Endothelial cell of umbilical vein (primary cell): ENCODE results near the gene TOPORS. TPM values are rescaled to one million over a fixed set of nuclear protein-coding genes. Genes with fewer than 3 reads are reported as not detected.

Experiments
- BruUV-seq: library from RNA; stranded (reverse); fragments of 400-500 nt; replicated peaks from 2 replicates; lab custom pipeline; 2021; lab: Mats Ljungman, UMichigan
- CTCF ChIA-PET: fragments of 300-600, 350-600 bp; sonication (Branson Sonifier 250); formaldehyde crosslinking; loops from one replicate; lab custom pipeline; 2021; ENCODE audit warnings: antibody characterized with exemption, inconsistent platforms; lab: Charles Lee
- POLR2A ChIA-PET: fragments of 300-600, 350-600 bp; sonication (Branson Sonifier 250); formaldehyde crosslinking; loops from one replicate; lab custom pipeline; 2021; ENCODE audit warnings: antibody characterized with exemption, inconsistent platforms; lab: Charles Lee
- DNase-seq: peaks from one replicate; pipeline ENCODE4 v3.0.0-alpha.2; 2011; ENCODE audit warnings: low read depth, low spot score
- FAIRE-seq: peaks from 2 replicates; lab custom pipeline; 2011; peaks lifted over from hg19 to GRCh38; lab: Jason Lieb, UNC
- H2AFZ ChIP-seq: 2 replicates; pipeline ENCODE4 v1.6.0; 2012; ENCODE audit warnings: low read depth, low read length, control low read depth, inconsistent platforms
- H3K27ac ChIP-seq: 2 replicates; pipeline ENCODE4 v1.5.1; 2011; ENCODE audit warnings: low read depth, mild to moderate bottlenecking, control low read depth, low read length, moderate library complexity; ENCODE audit not compliant: insufficient read depth
- H3K27me3 ChIP-seq, 2 experiments: 2 replicates each; pipeline versions ENCODE4 v1.6.0 to v1.6.1; 2011; ENCODE audit warnings: low read length in 2 of 2, mixed read lengths in 1 of 2; ENCODE audit not compliant: control insufficient read depth in 2 of 2, insufficient read depth in 2 of 2
- H3K36me3 ChIP-seq, 2 experiments: 2 replicates in 1 of 2; 3 replicates in 1 of 2; pipeline ENCODE4 v1.5.1; 2011; ENCODE audit warnings: low read length in 2 of 2, mild to moderate bottlenecking in 1 of 2, moderate library complexity in 1 of 2; ENCODE audit not compliant: control insufficient read depth in 2 of 2, insufficient read depth in 2 of 2; ENCODE audit errors: extremely low read depth in 1 of 2
- H3K4me1 ChIP-seq: 3 replicates; pipeline ENCODE4 v1.5.1; 2011; ENCODE audit warnings: mild to moderate bottlenecking, low read length; ENCODE audit not compliant: control insufficient read depth, insufficient read depth; ENCODE audit errors: extremely low read depth
- H3K4me2 ChIP-seq: 2 replicates; pipeline ENCODE4 v1.6.1; 2011; ENCODE audit warnings: low read length, control low read depth, mixed read lengths; ENCODE audit not compliant: insufficient read depth
- H3K4me3 ChIP-seq, 3 experiments: fragments of 200-600 bp in 1 of 3; sonication (generic), shearing (Covaris generic) in 1 of 3; replicated peaks in 1 of 3; 2 replicates each; pipeline ENCODE4 v1.5.1; 2011 to 2016; ENCODE audit warnings: control low read depth in 3 of 3, low read length in 3 of 3, mild to moderate bottlenecking in 2 of 3, inconsistent platforms in 1 of 3, low read depth in 1 of 3, moderate library complexity in 1 of 3; ENCODE audit not compliant: insufficient read depth in 1 of 3
- H3K79me2 ChIP-seq: 2 replicates; pipeline ENCODE4 v1.6.0; 2012; ENCODE audit warnings: low read length, inconsistent platforms; ENCODE audit not compliant: control insufficient read depth, insufficient read depth
- H3K9ac ChIP-seq: replicated peaks from 2 replicates; pipeline ENCODE3; 2011; ENCODE audit warnings: low read length, control low read depth; ENCODE audit not compliant: insufficient read depth; ENCODE audit errors: extremely low read depth
- H3K9me1 ChIP-seq: replicated peaks from 3 replicates; pipeline ENCODE4 v1.6.0; 2011; ENCODE audit warnings: mild to moderate bottlenecking, low read length; ENCODE audit not compliant: control insufficient read depth, insufficient read depth; ENCODE audit errors: extremely low read depth
- H3K9me3 ChIP-seq: replicated peaks from 2 replicates; pipeline ENCODE4 v1.5.1; 2012; ENCODE audit warnings: low read length, inconsistent platforms; ENCODE audit not compliant: control insufficient read depth, insufficient read depth
- H4K20me1 ChIP-seq: replicated peaks from 2 replicates; pipeline ENCODE3; 2011; ENCODE audit warnings: mild to moderate bottlenecking, low read length; ENCODE audit not compliant: control insufficient read depth, insufficient read depth; ENCODE audit errors: extremely low read depth
- EZH2 ChIP-seq: IDR thresholded peaks from 2 replicates; pipeline ENCODE4 v1.6.1; 2012; ENCODE audit warnings: borderline replicate concordance, low read depth, mild to moderate bottlenecking, moderate library complexity, low read length, inconsistent platforms; ENCODE audit not compliant: severe bottlenecking
- FOS ChIP-seq: IDR thresholded peaks from 2 replicates; pipeline ENCODE4 v1.6.1; 2011; ENCODE audit warnings: mild to moderate bottlenecking, low read length, moderate library complexity, borderline replicate concordance; ENCODE audit not compliant: insufficient read depth
- GATA2 ChIP-seq: IDR thresholded peaks from 2 replicates; pipeline ENCODE4 v1.7.0; 2011; ENCODE audit warnings: low read depth, mild to moderate bottlenecking, moderate library complexity, mixed read lengths, low read length; ENCODE audit not compliant: insufficient read length, insufficient read depth
- JUN ChIP-seq: IDR thresholded peaks from 2 replicates; pipeline ENCODE4 v1.6.1; 2011; ENCODE audit warnings: borderline replicate concordance, low read depth; ENCODE audit not compliant: insufficient read length, insufficient read depth
- MYC ChIP-seq: IDR thresholded peaks from one replicate; pipeline ENCODE4 v1.6.1; 2011; ENCODE audit warnings: mild to moderate bottlenecking, low read depth, low read length
- POLR2A ChIP-seq: IDR thresholded peaks from 2 replicates; pipeline ENCODE4 v1.6.1; 2012; ENCODE audit warnings: low read depth, mild to moderate bottlenecking, control low read depth, low read length
- POLR2AphosphoS5 ChIP-seq: IDR thresholded peaks from 2 replicates; pipeline ENCODE4 v1.6.1; 2012; ENCODE audit warnings: low read depth, mild to moderate bottlenecking, control low read depth, low read length, moderate library complexity; ENCODE audit not compliant: insufficient read depth
- dilution Hi-C: fragments of 300-500 bp; cut with MboI; formaldehyde crosslinking; loops from one replicate; pipeline ENCODE4 v1.15.0; 2019; ENCODE audit warnings: low sequenced_read_pairs; ENCODE audit not compliant: extremely low pct_ligation_motif_present
- intact Hi-C: fragments of 100-400 bp; cut with micrococcal nuclease; formaldehyde crosslinking; loops from one replicate; pipeline ENCODE4 v1.10.0; 2022
- polyA plus RNA-seq, 4 experiments: library from polyadenylated mRNA; depleted of rRNA in 3 of 4; stranded (reverse) in 3 of 4; unstranded in 1 of 4; fragments of >200 nt; gene quantifications; 2 replicates each; pipeline versions ENCODE4 v1.2.1 to v1.2.3, GENCODE V29; 2011 to 2012; ENCODE audit warnings: missing spikeins in 1 of 4
- total RNA-seq: library from RNA; stranded (reverse); gene quantifications from 2 replicates; pipeline ENCODE4 v1.2.3, GENCODE V29; 2021
- TF ChIP-seq, protein P1 (sequence below): IDR thresholded peaks from 2 replicates; pipeline ENCODE4 v1.6.1; 2011; ENCODE audit not compliant: insufficient read depth, insufficient read length
- TF ChIP-seq, protein P2 (sequence below), 2 donors: IDR thresholded peaks; 1 replicate in 1 of 2; 2 replicates in 1 of 2; pipeline ENCODE4 v1.5.1; 2011; ENCODE audit warnings: low read length in 2 of 2, mild to moderate bottlenecking in 2 of 2, moderate library complexity in 2 of 2, control low read depth in 1 of 2, inconsistent platforms in 1 of 2, low read depth in 1 of 2; ENCODE audit not compliant: insufficient read depth in 1 of 2; ENCODE audit errors: extremely low read depth in 1 of 2

Gene TOPORS
- total and polyA plus RNA-seq, 2 donors (not counting 3 experiments of a cell fraction or from before 2014, with no cell fraction given): 6.1 to 16.2 TPM

DNA sequence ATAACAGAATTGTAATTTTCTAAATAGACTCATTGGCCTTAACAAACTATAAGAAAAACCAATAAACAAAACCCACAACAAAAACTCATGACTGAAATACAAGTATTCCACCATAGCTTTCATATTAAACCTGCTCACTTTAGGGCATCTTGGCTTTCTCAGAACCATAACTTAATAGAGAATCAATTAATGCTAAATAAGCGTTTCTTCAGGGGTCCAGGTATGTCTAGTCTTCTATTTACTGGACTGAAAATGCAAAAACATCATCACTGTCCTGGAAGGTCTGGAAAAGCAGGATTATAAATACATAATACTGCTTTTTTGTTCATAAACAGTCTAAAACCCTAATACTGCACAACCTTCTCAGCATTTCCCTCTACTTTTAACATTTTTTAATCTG, 6.5 kb downstream of the TOPORS start:
- H3K4me1 ChIP-seq: peaks cover 7% of the 10 kb centered on the region
- dilution Hi-C loops: no loop called here
- H3K27ac ChIP-seq: no peak overlapping the region
- H3K4me2 ChIP-seq: no peak overlapping the region
- H3K4me3 ChIP-seq: no peak overlapping the region
- DNase-seq (no peak), FAIRE-seq (no peak)
- H3K36me3 ChIP-seq: peaks cover 4 to 9% of the 10 kb centered on the region in 2 experiments
- no peaks in the 10 kb centered on the region for H3K9me1 ChIP-seq
- no peaks in the 10 kb centered on the region for H3K9me3 ChIP-seq
- no TSS peak for BruUV-seq
- no peaks in the 10 kb centered on the region for H3K27me3 ChIP-seq
- TF ChIP-seq JUN: no peak
- no peak for TF ChIP-seq POLR2A
- TF ChIP-seq, protein P1, sequence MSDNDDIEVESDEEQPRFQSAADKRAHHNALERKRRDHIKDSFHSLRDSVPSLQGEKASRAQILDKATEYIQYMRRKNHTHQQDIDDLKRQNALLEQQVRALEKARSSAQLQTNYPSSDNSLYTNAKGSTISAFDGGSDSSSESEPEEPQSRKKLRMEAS: no peak
- no peak for TF ChIP-seq POLR2AphosphoS5
- no peak for TF ChIP-seq GATA2
- TF ChIP-seq, protein P2, sequence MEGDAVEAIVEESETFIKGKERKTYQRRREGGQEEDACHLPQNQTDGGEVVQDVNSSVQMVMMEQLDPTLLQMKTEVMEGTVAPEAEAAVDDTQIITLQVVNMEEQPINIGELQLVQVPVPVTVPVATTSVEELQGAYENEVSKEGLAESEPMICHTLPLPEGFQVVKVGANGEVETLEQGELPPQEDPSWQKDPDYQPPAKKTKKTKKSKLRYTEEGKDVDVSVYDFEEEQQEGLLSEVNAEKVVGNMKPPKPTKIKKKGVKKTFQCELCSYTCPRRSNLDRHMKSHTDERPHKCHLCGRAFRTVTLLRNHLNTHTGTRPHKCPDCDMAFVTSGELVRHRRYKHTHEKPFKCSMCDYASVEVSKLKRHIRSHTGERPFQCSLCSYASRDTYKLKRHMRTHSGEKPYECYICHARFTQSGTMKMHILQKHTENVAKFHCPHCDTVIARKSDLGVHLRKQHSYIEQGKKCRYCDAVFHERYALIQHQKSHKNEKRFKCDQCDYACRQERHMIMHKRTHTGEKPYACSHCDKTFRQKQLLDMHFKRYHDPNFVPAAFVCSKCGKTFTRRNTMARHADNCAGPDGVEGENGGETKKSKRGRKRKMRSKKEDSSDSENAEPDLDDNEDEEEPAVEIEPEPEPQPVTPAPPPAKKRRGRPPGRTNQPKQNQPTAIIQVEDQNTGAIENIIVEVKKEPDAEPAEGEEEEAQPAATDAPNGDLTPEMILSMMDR (IDR thresholded peaks at IDR 0.05; ENCODE audit: extremely low read depth in 1 of 2, insufficient read depth in 1 of 2, low read depth in 1 of 2, low read length in 2 of 2): no peak
- TF ChIP-seq FOS: no peak
- TF ChIP-seq EZH2: no peak
- TF ChIP-seq MYC: no peak
- ChIA-PET POLR2A (no interaction called here), CTCF (interaction anchor here (2.9 kb wide), 1 partner anchor 168 kb away, joined by 17 read pairs; no protein-coding TSS in a partner anchor)
- peaks cover 7% of the 10 kb centered on the region for H4K20me1 ChIP-seq
- peaks cover 81% of the 10 kb centered on the region for H3K79me2 ChIP-seq
- H2AFZ ChIP-seq: no peak overlapping the region
- intact Hi-C loops: no loop called here
- H3K9ac ChIP-seq: no peak overlapping the region
